Activated T-helper 2 cell treated with anti-CD3 and anti-CD28 coated beads, Interferon-gamma antibody, Interleukin-2, Interleukin-4, amounts not matched to agents 10 μg/mL and 5 μg/mL and 100 μg/mL, durations not matched to agents 14 hours and 24 hours and 36 hours (primary cell): ENCODE data around the gene TOGARAM2. TPM values are rescaled to one million over a fixed set of nuclear protein-coding genes. Genes with fewer than 3 reads are reported as not detected.

ENCODE experiments used
- DNase-seq: peaks from one replicate; pipeline ENCODE4 v3.0.0; 2021; ENCODE audit warnings: low spot score
- H3K27ac Mint-ChIP-seq: one replicate; pipeline ENCODE4 v1.8.0; 2021; ENCODE audit warnings: mixed read lengths
- H3K27me3 Mint-ChIP-seq: one replicate; pipeline ENCODE4 v1.8.0; 2021; ENCODE audit warnings: low read depth, mixed read lengths
- H3K36me3 Mint-ChIP-seq: one replicate; pipeline ENCODE4 v1.8.0; 2021; ENCODE audit warnings: low read depth, mixed read lengths
- H3K4me1 Mint-ChIP-seq: one replicate; pipeline ENCODE4 v1.8.0; 2021; ENCODE audit warnings: low read depth, mixed read lengths
- H3K4me3 Mint-ChIP-seq: one replicate; pipeline ENCODE4 v1.8.0; 2021; ENCODE audit warnings: low read depth, mild to moderate bottlenecking, moderate library complexity, mixed read lengths
- H3K9me3 Mint-ChIP-seq: one replicate; pipeline ENCODE4 v1.8.0; 2021; ENCODE audit warnings: mixed read lengths
- intact Hi-C: fragments of 100-400 bp; cut with micrococcal nuclease; formaldehyde crosslinking; loops from one replicate; pipeline ENCODE4 v1.15.1; 2023
- total RNA-seq: library from RNA; stranded (reverse); gene quantifications from 2 replicates; pipeline ENCODE4 v1.2.3, GENCODE V29; 2022

Gene TOGARAM2
- total RNA-seq, 1 donor from 2014 or later = 4.0 TPM

GRCh38 chr2:28995765-28996750 lies 15.0 kb downstream of the TOGARAM2 start:
- intact Hi-C loops = no loop called here

GRCh38 chr2:28997237-28997846 lies 16.2 kb downstream of the TOGARAM2 start:
- H3K4me1 Mint-ChIP-seq = peaks cover 15% of the 10 kb centered on the region
- H3K27me3 Mint-ChIP-seq = peaks cover 8% of the 10 kb centered on the region
- intact Hi-C loops = no loop called here
- no peaks in the 10 kb centered on the region for H3K9me3 Mint-ChIP-seq
- DNase-seq = no peak
- no peak overlapping the region for H3K4me3 Mint-ChIP-seq
- H3K27ac Mint-ChIP-seq = no peak overlapping the region
- H3K36me3 Mint-ChIP-seq = no peaks in the 10 kb centered on the region

More at GRCh38 chr2:28995765-28996750, 15.0 kb downstream of the TOGARAM2 start:
- no peak overlapping the region for H3K4me3 Mint-ChIP-seq
- H3K36me3 Mint-ChIP-seq = no peaks in the 10 kb centered on the region
- peaks cover 10% of the 10 kb centered on the region for H3K4me1 Mint-ChIP-seq
- H3K27ac Mint-ChIP-seq = no peak overlapping the region
- DNase-seq = no peak
- peaks cover 8% of the 10 kb centered on the region for H3K27me3 Mint-ChIP-seq
- H3K9me3 Mint-ChIP-seq = no peaks in the 10 kb centered on the region

GRCh38 chr2:28997847-28998735 lies 17.0 kb downstream of the TOGARAM2 start:
- Mint-ChIP-seq H3K4me3 (no peak overlapping the region), H3K27ac (no peak overlapping the region), H3K9me3 (no peaks in the 10 kb centered on the region)

GRCh38 chr2:29000481-29000880 lies 19.4 kb downstream of the TOGARAM2 start:
- Mint-ChIP-seq H3K4me3 (no peak overlapping the region), H3K9me3 (no peaks in the 10 kb centered on the region), H3K27ac (no peak overlapping the region), H3K27me3 (peaks cover 4% of the 10 kb centered on the region), H3K36me3 (no peaks in the 10 kb centered on the region), H3K4me1 (peaks cover 15% of the 10 kb centered on the region)
- DNase-seq = no peak
- intact Hi-C loops = no loop called here

More at GRCh38 chr2:28997847-28998735, 17.0 kb downstream of the TOGARAM2 start:
- intact Hi-C loops = no loop called here
- DNase-seq = no peak
- Mint-ChIP-seq H3K36me3 (no peaks in the 10 kb centered on the region), H3K27me3 (peaks cover 8% of the 10 kb centered on the region), H3K4me1 (peaks cover 15% of the 10 kb centered on the region)

DNA sequence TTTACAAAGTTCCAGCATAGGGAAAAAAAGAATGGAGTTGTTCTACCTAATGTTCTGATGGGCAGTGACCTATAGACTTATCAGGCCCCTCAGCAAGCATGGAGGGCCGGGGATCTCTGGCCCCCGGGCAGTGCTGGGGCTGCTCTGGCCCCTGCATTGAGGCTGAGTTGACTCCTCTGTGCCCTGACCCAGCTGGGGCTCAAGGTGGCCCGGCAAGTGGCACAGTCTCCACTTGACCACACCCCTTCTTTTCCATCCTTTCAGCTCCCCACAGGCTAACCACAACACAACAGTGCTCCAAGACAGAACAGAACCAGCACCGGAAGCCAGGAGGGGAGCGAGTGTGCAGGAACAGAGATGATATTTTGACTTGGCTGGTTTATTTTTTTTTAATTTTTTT lies 19.9 kb downstream of the TOGARAM2 start:
- Mint-ChIP-seq H3K27me3 (peaks cover 4% of the 10 kb centered on the region), H3K4me3 (no peak overlapping the region), H3K27ac (no peak overlapping the region), H3K9me3 (no peaks in the 10 kb centered on the region), H3K4me1 (peaks cover 15% of the 10 kb centered on the region), H3K36me3 (no peaks in the 10 kb centered on the region)
- intact Hi-C loops = no loop called here
- DNase-seq = no peak

- H3K4me1 Mint-ChIP-seq = peaks cover 15% of the 10 kb centered on the region
- no peak overlapping the region for H3K27ac Mint-ChIP-seq
- H3K4me3 Mint-ChIP-seq = no peak overlapping the region
- H3K9me3 Mint-ChIP-seq = no peaks in the 10 kb centered on the region
- peaks cover 4% of the 10 kb centered on the region for H3K27me3 Mint-ChIP-seq
- no peaks in the 10 kb centered on the region for H3K36me3 Mint-ChIP-seq
- DNase-seq = no peak
- intact Hi-C loops = no loop called here
Measured at GRCh38 chr2:29001806-29002205, 20.7 kb downstream of the TOGARAM2 start.

- Mint-ChIP-seq H3K9me3 (no peaks in the 10 kb centered on the region), H3K27ac (no peak overlapping the region), H3K4me3 (no peak overlapping the region), H3K27me3 (no peaks in the 10 kb centered on the region), H3K36me3 (no peaks in the 10 kb centered on the region), H3K4me1 (peaks cover 22% of the 10 kb centered on the region)
- no peak for DNase-seq
- intact Hi-C loops = no loop called here
Measured at GRCh38 chr2:29004755-29005154, 23.7 kb downstream of the TOGARAM2 start.

DNA sequence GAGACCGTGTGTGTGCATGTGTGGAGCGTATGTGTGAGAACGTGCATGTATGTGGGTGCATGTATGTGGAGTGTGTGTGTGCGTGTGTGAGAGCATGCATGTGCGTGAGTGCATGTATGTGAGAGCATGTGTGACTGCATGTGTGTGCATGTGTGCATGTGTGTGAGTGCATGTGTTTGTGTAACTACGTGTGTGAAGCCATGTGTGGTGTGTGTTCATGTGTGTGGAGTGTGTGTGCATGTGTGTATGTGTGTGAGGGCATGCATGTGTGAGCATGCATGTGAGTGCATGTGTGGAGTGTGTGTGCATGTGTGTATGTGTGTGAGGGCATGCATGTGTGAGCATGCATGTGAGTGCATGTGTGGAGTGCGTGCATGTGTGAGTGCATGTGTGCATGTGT lies 24.2 kb downstream of the TOGARAM2 start:
- DNase-seq = no peak
- Mint-ChIP-seq H3K9me3 (no peaks in the 10 kb centered on the region), H3K27me3 (no peaks in the 10 kb centered on the region), H3K4me3 (no peak overlapping the region), H3K36me3 (no peaks in the 10 kb centered on the region), H3K27ac (no peak overlapping the region), H3K4me1 (peaks cover 18% of the 10 kb centered on the region)
- intact Hi-C loops = no loop called here

DNA sequence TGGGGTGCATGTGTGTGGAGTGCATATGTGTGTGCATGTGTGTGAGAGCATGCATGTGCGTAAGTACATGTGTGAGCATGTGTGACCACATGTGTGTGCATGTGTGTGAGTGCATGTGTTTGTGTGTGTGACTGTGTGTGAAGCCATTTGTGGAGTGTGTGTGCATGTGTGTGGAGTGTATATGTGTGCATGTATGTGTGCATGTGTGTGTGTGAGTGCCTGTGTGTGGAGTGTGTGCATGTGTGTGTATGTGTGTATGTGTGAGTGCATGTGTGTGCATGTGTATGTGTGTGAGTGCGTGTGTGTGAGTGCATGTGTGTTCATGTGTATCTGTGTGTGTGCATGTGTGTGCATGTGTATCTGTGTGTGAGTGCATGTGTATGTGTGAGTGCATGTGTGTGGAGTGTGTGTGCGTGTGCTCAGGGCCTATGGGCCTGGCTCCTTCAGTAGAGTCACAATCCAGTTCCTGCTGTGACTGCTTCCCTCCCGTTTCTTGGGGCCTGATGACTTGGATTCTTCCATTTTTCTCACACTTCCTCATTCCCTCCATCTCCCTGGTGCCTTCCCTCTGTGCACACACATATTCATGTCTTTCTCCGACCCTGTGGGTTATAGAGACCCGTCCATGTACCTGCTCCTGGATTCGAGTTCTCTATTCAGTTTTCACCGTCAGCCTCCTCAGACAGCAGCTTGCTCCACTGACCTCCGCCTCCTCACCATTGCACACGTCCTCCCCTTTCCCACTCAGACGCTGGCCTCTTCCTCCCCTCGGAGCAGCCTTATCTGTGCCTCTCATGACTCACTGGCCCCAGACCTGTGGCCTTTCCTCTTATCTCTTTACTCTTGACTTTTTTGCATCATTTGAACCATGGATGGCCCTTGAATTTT lies 25.2 kb downstream of the TOGARAM2 start:
- Mint-ChIP-seq H3K36me3 (no peaks in the 10 kb centered on the region), H3K4me1 (peaks cover 23% of the 10 kb centered on the region), H3K27me3 (no peaks in the 10 kb centered on the region)

GRCh38 chr2:29006980-29007301 lies 25.8 kb downstream of the TOGARAM2 start:
- Mint-ChIP-seq H3K27ac (no peak overlapping the region), H3K27me3 (no peaks in the 10 kb centered on the region), H3K36me3 (no peaks in the 10 kb centered on the region), H3K4me1 (peaks cover 27% of the 10 kb centered on the region), H3K9me3 (no peaks in the 10 kb centered on the region), H3K4me3 (no peak overlapping the region)
- DNase-seq = no peak
- intact Hi-C loops = no loop called here

More for the DNA sequence above, 25.2 kb downstream of the TOGARAM2 start:
- DNase-seq = no peak
- H3K9me3 Mint-ChIP-seq = no peaks in the 10 kb centered on the region
- no peak overlapping the region for H3K4me3 Mint-ChIP-seq
- intact Hi-C loops = no loop called here
- H3K27ac Mint-ChIP-seq = no peak overlapping the region

GRCh38 chr2:29009270-29009669 lies 28.2 kb downstream of the TOGARAM2 start:
- no peak for DNase-seq
- H3K36me3 Mint-ChIP-seq = no peaks in the 10 kb centered on the region
- H3K27me3 Mint-ChIP-seq = no peaks in the 10 kb centered on the region
- H3K4me1 Mint-ChIP-seq = peaks cover 42% of the 10 kb centered on the region
- intact Hi-C loops = no loop called here
- no peaks in the 10 kb centered on the region for H3K9me3 Mint-ChIP-seq
- H3K27ac Mint-ChIP-seq = no peak overlapping the region
- H3K4me3 Mint-ChIP-seq = no peak overlapping the region
